Activated T-cell treated with anti-CD3 and anti-CD28 coated beads for 24 hours (primary cell): ENCODE results near the gene GPATCH3.
"Not testable (repeated sequence)": the region's sequence is repeated elsewhere in the genome, so short reads cannot be mapped to it uniquely, and the experiment has no call there.

Experiments
- DNase-seq: peaks from one replicate; pipeline ENCODE4 v3.0.0-alpha.2; 2020; ENCODE audit warnings: low read depth

The GPATCH3 gene, protein sequence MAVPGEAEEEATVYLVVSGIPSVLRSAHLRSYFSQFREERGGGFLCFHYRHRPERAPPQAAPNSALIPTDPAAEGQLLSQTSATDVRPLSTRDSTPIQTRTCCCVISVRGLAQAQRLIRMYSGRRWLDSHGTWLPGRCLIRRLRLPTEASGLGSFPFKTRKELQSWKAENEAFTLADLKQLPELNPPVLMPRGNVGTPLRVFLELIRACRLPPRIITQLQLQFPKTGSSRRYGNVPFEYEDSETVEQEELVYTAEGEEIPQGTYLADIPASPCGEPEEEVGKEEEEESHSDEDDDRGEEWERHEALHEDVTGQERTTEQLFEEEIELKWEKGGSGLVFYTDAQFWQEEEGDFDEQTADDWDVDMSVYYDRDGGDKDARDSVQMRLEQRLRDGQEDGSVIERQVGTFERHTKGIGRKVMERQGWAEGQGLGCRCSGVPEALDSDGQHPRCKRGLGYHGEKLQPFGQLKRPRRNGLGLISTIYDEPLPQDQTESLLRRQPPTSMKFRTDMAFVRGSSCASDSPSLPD

DNA sequence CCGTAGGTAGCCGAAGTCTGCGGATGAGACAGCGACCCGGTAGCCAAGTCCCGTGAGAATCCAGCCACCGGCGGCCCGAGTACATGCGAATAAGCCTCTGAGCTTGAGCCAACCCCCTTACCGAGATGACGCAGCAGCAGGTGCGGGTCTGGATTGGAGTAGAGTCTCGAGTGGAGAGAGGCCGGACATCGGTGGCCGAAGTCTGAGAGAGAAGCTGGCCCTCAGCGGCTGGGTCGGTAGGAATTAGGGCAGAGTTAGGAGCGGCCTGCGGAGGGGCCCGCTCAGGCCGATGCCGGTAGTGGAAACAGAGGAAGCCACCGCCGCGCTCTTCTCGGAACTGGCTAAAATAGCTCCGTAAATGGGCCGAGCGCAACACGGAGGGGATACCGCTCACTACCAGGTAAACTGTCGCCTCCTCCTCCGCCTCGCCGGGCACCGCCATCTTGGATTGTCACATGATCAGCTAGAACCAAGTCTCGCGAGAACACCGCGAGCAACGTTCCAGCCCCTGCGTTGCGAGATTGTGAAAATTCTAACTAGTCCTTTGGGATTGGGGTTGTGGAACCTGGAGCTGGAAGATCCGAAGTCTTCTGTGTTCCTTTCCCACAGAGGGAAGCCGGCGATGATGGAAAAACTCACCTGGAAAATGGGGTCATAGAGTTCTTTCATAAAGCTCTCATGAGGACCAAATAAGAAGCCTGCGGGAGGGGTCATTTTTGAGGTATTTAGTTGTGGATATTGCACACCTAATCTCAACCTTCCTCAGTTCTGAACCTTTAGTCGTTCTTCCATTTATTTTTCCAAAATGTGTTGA lies at the start of gene GPATCH3:
TSS of gene GPATCH3 (minus strand) at position 467 of the 814 bp plus-strand sequence. CDS start at position 442, 25 bp downstream.
- DNase-seq, result peak; percentile 82

DNA sequence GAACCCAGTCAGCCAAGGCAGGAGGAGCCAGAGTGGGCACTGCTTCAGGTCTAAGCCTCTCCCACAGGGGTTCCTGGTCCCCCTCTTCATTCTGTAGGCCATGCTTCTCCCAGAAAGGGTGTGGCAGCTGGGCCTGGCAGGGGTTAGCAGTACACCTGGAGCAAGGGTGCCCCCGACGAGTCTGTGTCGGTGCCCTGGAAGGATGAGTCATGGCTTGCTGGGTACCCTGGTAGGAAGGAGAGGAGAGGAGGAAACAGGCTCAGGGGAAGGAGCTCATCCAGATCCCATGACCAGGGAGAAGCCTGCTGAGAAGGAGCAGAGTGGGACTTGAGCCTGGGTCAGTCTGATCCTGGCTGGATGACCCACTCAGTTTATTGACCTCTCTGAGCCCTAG lies 49.7 kb upstream of the GPATCH3 start:
- no peak for DNase-seq

DNA sequence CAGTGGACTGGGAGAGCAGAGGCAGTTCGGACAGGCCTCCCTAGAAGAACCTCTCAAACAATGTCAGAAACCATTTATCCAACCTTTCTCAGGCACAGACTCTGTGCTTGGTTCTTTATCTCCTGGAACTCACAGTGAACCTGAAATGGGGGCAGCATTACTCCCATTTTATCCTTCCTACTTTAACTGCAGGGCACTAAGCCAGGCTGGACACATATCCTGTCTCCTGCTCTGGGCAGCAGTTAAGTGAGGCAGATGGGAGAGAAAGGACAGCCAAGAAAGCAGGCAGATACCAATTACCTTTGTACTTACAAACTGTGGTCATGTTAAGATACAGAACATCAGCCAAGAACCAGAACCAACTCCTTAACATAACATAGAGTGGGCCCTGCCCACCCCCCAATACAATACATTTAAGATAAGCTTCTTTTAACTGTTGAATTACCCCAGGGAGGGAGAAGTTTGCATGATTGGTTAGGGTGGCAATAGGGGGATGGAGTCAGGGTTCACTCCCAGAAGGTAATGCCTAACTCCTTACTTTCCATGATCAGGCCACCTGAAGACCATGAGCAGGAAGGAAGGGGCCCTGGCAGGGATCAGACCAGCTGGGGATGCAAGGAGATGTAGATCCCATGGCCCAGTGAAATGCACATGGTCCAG lies 49.1 kb upstream of the GPATCH3 start:
- no peak for DNase-seq

DNA sequence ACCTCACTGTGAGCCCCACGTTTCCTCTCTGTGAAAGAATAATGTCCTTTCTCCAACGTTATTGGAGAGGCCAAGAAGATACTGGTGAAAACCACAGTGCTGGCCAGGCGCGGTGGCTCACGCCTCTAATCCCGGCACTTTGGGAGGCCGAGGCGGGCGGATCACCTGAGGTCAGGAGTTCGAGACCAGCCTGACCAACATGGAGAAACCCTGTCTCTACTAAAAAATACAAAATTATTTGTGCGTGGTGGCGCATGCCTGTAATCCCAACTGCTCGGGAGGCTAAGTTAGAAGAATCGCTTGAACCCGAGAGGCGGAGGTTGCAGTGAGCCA lies 48.4 kb upstream of the GPATCH3 start:
- DNase-seq, result not testable (repeated sequence)

DNA sequence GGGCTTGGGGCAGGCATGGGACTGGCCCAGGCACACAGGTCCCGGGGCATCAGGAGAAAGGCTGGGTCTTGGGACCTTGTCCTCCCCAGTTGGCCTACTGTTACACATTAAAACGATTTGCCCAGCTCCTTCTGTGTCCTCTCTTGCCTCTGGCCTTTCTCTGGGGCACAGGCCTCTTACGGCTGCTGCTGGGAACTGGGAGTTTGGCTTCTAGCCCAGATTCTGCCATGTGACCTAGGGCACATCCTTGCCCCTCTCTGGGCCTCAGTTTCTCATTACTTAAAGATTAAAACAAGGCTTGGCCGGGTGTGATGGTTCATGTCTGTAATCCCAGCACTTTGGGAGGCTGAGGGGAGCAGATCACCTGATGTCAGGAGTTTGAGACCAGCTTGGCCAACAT lies 46.0 kb upstream of the GPATCH3 start:
- no peak for DNase-seq

DNA sequence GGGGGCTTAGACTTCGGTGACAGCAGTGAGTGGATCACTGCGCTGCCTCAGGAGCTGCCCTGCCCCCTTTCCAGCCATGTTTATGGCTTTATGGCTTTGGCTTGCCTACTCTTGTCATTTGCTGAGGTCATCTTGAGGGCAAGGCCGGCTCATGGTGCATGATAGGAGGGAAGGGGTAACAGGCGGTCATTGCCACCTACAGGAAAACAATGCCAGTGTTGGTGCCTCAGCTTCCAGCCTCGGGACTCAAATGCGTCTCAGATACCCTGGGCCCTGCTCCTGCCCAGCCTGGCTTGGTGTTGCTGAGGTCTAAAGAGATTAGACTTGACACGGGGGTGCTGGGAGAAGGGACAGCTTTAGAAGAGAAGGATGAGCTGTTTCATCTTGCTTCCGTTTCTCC lies 45.5 kb upstream of the GPATCH3 start:
- DNase-seq, result no peak

DNA sequence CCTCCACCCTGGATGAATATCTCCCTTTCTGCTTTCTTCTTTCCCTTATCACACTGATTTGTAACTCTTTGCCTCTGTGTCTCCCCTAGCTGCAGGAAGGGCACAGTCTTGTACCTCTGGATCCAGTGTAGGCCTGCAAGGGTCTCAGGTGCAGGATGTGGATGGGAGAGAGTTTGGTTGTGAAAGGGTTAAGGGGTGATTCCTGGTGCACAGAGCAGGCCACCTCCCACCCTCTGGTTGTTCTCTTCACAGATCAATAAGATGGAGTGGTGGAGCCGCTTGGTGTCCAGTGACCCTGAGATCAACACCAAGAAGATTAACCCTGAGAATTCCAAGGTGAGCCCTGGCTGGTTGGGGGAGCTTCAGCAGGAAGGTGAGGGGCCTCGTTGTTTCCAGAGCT lies 44.9 kb upstream of the GPATCH3 start:
- DNase-seq, result no peak

DNA sequence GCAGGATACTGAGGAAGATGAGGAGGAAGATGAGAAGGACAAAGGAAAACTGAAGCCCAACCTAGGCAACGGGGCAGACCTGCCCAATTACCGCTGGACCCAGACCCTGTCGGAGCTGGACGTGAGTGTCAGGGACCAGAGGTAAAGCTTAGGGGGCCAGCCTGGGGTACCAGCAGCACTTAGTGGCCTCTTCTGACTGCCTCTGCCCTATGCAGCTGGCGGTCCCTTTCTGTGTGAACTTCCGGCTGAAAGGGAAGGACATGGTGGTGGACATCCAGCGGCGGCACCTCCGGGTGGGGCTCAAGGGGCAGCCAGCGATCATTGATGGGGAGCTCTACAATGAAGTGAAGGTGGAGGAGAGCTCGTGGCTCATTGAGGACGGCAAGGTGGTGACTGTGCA lies 42.4 kb upstream of the GPATCH3 start:
- DNase-seq, result no peak

DNA sequence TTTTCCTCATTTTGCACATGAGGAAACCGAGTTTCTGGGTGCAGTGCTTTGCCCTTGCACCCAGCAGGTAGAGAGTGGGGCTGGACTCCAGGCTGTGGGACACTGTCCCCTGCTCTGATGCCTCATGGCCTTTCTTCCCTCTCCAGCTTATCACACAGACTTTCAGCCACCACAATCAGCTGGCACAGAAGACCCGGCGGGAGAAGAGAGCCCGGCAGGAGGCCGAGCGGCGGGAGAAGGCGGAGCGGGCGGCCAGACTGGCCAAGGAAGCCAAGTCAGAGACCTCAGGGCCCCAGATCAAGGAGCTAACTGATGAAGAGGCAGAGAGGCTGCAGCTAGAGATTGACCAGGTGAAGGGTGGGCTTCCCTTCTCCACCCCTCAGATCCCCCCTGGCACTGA lies 41.0 kb upstream of the GPATCH3 start:
- DNase-seq, result no peak

DNA sequence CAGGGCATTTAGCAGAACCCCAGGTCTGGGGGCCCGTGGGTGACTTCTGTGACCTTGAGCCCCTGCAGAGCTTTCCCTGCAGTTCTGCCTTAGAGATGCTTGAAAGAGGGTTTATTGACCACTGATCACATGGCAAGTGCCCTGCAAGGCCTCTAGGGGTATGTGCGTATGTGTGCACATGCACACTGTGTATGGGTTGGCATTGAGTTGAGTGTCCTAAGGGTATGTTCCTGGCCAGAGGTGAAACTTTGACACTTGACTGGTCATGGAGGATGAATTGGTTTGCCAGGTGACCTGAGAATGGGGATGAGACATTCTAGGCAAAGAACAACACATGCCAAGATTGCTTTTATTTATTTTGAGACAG lies 38.4 kb upstream of the GPATCH3 start:
- DNase-seq, result no peak

DNA sequence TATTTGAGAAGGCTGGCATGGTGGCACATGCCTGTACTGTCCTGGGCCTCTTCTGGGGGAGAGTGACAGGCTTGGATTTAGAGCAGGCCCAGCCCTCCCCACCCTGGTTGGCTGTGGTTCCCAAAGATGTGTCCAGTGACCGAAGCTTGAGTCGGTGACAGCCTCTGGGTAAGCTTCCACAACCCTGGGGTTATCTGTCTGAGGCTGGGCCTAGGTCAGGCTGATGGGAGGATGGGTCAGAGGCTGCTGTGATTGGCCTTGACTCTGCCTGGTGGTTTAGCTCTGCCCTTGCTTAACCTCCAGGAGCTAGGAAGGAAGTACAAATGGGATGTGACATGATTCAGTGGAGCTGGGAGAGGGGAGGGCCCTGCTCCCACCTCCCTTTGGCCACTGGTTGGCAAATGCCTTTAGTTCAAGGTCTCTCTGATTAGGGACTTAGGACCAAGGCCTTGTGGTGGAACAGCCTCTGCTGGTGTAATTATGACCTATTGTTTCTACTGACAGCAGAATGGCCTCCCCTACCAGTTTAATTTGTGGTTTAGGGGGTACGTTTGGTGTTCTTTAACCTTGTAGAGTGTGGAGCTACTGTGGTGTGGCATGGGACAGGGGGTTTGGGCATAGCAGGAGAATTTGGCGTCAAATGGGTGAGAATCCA lies 37.9 kb upstream of the GPATCH3 start:
- DNase-seq, result no peak

DNA sequence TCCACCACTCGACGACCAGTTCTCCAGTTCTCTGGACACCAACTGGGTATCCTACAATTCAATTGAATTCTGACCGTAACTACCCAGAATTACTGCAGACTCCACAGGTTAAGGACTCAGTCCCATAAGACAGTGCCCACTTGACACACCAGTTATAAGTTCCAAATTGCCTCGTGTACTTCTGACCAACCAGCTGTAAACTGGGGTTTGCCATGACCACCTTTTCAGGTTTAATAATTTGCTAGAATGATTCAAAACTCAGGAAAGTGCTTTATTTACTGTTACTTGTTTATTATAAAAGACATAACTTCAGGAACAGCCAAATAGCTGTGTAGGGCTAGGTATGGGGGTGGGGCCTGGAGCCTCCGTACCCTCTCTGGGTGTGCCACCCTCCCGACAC lies 36.6 kb upstream of the GPATCH3 start:
- DNase-seq, result no peak

DNA sequence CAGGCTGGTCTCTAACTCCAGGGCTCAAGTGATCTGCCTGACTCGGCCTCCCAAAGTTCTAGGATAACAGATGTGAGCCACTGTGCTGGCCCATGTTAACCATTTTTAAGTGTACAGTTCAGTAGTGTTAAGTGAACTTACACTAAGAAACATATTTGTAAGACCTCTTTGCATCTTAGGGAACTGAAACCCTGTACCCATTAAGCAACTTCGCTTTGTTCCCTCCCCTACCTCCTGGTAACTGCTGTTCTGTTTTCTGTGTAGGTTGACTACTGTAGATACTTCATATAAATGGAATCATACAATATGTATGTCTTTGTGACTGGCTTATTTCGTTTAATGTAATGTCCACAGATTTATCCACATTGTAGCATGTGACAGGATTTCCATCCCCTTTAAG lies 32.3 kb upstream of the GPATCH3 start:
- DNase-seq, result no peak

DNA sequence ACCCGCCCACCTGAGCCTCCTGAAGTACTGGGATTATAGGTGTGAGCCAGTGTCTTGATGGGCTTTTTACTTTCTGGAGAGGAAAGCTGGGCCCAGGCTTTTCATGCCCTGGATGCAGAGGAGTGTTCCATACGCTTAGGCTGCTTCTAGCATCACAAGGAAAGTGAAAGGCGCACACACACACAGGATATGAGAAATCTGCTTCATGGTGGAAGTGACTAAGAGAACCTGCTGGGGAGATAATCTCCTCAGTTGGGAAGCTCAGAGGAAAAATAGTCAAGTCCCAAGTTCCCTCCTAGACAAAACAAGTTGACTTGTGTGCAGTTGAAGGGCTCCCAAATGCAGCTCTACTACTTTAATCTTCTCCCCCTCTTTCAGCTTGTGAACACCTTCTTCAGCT lies 23.4 kb upstream of the GPATCH3 start:
- no peak for DNase-seq

DNA sequence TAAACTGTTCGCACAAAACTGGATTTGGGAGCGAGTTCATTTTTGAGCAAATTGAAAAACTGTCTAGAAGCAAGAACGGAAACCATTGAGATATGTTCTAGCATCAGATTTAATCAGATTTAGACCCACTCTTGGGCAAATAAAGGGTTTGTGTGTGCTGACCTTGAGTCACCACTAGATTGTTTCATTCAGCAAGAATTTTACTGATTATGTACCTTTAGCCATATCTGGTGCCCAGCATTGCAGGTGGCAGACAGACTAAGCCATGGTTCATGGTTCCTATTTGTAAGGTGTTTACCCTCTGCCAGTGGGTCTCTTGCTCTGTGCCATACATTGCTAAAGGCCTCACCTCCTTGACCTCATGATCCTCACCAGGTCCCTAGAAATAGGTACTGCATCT lies 22.6 kb upstream of the GPATCH3 start:
- DNase-seq, result no peak

DNA sequence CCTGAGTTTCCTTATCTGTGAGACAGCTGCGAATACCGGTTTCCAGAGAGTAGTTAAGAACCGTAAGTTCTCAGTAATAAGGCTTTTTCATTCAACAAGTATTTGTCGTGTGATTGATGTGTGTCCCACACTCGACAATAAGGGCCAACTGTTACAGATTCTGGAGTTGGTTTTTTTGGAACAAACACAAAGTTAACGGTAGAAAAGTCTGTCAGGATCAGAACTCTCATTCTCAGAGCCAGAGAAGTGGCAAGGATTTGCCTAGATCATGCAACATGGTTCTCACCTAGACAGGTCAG lies 22.1 kb upstream of the GPATCH3 start:
- DNase-seq, result no peak

DNA sequence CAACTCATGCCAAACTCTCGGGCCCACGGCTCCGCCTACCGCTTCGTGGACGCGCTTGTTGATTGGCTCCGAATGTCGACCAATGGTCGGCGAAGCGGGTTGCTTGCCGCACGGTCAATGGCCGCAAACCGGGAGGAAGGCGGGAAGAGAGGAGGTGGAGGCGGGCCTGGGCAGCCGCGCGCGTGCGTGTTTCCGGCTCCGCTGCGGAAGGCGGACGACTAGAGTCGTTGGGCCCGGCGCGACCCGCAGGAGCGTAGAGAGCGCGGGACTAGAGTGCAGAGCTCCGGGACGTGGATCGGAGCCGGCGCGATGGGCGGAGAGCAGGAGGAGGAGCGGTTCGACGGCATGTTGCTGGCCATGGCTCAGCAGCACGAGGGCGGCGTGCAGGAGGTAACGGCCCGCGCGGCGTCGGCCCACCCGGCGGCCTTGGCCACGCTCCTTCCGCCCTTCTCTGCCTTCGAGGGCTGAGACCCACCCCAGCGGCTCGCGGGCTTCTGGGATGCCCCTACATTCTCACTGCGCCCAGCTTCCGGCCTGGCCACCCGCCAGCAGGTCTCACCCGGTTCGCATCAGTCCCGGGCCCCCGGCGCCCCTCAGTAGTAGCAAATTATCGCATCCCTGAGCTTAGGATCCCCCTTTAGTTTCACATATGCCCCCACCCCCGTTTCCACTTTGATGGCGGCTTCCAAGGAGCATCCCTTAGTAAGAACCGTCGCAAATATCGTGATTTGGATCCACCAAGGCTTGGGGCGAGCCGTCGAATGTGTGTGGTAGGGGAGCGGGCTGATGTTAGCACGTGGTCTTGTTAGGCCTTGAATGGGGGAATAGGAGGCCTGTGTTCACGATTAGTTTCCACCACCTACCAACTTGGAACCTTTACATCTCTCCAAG lies 21.5 kb upstream of the GPATCH3 start, which contains the start of gene NUDC:
TSS of gene NUDC (plus strand) at position 204 of the 891 bp plus-strand sequence. CDS start at position 310, 106 bp downstream.
- DNase-seq, result peak; percentile 94

DNA sequence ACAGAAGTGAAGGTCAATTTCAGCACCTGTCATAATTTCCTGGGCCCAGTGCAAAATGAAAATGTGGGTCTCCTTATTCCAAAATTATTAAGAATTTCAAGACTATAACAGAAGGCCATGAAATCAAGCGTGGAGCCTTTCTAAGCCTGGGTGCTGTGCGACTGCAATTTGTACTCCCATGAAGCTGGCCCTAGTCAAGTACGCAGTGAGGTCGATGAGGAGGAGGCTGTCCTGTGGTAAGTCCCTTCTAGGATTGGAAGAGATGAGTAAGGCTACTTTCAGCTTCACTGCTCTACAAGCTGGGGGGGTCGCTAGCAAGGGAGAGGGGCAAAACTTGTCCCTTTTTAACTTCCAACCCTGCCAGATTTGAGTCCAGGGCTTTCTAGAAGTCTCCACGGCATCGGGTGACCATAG lies 20.9 kb upstream of the GPATCH3 start:
- no peak for DNase-seq

DNA sequence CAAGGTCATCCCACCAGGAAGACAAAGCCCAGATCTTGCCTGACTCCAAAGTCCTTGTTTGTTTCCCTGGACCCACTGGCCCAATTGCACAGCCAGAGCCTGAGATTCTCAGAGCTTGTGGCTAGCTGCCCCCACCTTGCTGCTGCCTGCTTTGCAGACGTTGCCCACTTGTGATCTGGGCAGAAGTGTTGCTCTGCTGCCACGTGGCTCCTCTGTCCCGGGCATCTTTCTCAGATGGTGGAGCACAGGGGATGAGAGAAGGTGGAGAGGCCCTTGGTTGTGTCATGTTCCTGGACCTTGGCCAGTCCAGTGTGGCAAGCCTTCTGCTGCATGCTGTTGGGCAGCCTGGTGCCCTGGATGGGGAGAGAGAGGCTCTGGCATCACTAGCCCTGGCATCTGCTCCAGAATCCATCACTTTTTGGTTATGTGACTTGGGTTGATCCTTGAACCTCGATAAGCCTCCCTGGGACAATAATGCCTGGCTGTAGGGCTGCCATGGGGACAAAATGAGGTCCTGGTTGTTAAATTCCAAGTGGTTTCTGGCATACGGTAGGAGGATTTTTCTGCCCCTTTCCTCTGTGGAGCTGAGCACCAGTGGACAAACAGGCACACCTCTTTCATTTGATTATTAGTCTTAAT lies 15.1 kb upstream of the GPATCH3 start:
- no peak for DNase-seq

DNA sequence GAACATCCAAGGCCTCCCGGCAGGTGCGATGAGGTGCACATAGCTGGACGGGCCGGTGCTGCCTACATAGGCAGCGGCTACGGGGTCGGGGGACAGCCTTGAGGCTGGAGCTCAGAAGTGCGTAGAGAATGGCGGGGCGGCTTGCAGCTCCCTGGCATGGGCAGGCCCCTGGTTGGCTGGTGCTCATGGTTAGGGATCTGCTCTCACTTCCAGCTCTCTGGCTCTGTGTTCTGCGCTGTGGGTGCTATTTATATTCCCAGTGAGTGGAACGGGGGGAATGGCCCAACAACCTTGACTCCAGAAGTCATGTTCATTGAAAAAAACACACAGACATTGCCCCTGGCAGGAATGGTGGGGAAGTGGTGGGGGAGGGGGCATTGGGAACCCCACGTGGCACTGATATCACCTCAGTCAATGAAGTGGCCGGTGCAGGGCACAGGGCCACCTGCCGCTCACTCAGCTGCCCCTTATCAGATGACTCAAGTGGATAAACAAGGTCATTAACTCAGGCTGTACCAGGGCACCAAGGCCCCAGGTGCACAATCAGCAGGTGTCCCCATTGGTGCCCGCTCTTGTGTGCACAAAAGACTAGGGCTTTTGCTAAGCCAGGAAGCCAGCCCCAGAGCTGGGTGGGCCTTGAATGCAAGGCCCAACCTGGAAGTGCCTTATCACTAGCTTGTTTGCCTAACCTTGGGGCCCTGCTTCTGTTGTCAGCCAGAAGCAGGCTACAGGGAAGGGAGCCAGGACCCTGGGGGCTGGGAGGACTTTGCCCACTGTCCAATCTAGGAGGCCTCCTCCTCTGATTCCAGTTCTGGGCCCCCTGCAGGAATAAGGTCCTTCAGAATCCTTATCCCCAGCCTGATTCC lies 13.7 kb upstream of the GPATCH3 start, which contains the start of gene NR0B2:
TSS of gene NR0B2 (minus strand) at position 222 of the 866 bp plus-strand sequence. CDS start at position 187, 35 bp downstream.
- no peak for DNase-seq
